Smooth muscle cell of the brain vasculature (primary cell): Measurements from ENCODE around the gene FOXA1.

Experiments used
- DNase-seq: peaks from one replicate; pipeline ENCODE4 v3.0.0-alpha.2; 2012; ENCODE audit warnings: low read depth, low spot score

The FOXA1 gene

GRCh38 chr14:37602605-37603453, 7.8 kb upstream of the FOXA1 start:
- DNase-seq, result no peak

DNA sequence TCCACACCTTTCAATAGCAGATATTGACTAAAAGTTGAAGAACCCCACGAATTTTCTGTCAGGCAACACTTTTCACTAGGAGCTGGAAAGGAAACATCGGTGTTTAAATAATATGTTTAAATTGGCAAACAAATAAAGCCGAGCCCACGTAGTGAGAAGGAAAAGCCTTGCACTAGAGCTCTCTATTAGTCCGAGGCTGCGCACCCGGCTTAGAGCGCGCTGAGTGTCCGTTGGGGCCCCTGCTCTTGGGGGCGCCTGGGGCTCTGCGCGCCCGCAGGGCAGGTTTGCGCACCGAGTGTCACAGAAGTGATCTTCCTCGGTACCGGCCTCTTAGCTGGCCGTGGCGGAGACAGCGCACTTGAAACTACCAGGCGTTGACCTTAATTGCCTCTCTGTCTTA, 6.8 kb upstream of the FOXA1 start:
- DNase-seq, result no peak

- DNase-seq, result no peak
Observed at GRCh38 chr14:37600880-37601741, 6.1 kb upstream of the FOXA1 start.

- no peak for DNase-seq
Observed at GRCh38 chr14:37599507-37600368, 4.7 kb upstream of the FOXA1 start.

GRCh38 chr14:37598747-37599506, 3.9 kb upstream of the FOXA1 start:
- DNase-seq, result no peak

GRCh38 chr14:37597914-37598746, 3.1 kb upstream of the FOXA1 start:
- DNase-seq, result no peak

GRCh38 chr14:37597538-37597913, 2.5 kb upstream of the FOXA1 start:
- DNase-seq, result no peak

DNA sequence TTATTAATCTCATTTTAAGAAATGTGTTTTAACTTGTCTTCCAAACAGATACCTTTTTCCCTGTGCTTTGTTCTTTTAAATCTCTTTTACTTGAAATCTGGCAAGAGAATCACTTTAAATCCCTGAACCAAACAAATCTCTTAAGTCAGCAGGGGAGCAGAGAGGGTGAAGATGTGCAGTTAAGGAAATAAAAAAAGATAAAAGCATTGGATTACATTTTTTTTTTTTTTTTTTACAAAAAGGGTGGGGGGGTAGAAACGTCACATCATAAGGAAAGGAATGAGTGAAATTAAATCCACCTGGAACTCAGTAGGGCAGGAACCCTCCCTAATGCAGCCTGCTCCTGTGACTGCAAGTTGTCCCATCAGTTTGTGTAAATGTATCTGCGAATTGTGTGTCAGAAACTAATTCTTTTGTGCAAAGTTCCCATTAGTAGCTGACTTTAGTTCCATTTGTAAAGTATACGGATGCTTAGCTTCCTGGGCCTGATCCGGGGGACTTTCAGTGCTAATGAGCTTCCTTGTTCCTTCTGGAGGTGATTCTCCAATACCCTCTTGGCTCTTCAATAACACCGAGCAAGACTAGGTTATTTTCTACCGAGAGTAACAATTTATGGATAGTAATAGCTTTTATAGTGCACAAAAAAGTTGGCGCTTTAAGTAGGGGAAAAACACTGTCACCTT, 1.9 kb upstream of the FOXA1 start:
- no peak for DNase-seq

DNA sequence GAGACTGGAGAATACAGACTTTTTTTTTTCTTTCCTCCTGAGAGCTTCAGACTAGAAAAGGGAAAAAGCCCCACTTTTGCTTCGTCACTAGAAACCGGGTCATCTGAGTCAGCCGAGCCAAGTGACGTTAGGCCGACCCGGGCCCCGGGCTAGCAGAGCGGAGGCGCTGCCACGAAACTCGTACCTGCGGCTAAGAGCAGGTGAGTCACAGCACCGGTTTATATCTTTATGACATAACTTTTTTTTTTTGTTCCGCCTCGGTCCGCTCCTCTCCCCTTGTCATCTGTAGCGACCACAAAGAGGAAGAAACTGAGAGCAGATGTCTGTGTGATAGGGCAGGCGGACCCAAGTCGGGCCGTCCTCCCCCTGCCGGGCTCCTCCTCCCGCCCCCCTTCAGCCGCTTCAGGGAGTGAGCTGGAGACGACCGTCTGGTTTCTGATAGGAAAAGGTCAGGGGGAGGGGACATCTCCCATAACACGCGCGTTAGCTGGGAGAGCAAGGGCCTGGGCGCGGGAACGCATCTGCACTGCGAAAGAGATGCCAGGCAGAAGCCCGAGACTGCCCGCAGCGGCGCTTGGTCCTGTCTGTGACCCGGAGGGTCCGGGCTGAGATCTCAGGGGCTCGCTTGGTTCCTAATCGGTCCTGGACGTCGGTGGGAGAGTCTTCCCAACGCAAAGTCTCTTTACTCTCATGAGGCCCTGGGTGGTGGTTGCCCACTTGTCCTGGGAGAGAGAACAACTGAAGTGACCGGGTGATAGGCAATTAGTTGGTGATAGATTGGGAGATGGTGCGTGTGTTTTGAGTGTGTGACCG, 966 bp upstream of the FOXA1 start:
- no peak for DNase-seq

GRCh38 chr14:37594238-37594970, 645 bp downstream of the FOXA1 start:
- peak; percentile 62 for DNase-seq

DNA sequence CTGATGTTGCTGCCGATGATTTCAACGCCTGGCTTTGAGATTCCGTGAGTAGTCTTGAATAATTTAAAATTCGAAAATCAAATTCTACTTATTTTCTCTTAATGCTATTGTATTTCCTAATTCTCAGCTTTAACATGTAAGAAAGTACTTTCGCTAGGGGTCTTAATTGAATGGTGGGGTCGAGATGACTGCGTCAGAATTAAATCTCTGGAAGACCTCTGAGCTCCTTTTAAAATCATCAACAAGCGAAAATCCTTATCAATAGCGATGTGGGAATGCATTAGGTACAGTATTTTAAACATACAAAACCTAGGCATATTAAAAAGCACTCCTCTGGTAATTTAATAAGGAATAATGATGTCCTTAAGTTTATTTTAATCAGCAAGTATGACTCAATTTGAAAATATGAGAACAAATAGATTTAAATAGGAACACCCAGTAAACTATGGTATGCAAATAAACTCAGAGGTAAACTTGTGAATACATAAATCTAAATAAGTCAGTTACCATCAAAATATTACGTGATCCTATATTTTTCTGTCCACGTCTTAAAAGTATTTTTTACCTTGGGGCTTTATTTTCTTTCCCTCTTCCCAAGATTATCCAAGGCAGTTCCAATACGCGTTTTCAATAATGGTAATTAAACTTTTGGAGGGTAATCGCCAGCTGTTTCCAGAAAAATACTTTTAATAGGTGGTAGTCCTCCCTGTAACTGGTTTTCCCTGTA, 1.4 kb downstream of the FOXA1 start:
- DNase-seq, result no peak

GRCh38 chr14:37592482-37593408, 2.3 kb downstream of the FOXA1 start:
- DNase-seq, result no peak

DNA sequence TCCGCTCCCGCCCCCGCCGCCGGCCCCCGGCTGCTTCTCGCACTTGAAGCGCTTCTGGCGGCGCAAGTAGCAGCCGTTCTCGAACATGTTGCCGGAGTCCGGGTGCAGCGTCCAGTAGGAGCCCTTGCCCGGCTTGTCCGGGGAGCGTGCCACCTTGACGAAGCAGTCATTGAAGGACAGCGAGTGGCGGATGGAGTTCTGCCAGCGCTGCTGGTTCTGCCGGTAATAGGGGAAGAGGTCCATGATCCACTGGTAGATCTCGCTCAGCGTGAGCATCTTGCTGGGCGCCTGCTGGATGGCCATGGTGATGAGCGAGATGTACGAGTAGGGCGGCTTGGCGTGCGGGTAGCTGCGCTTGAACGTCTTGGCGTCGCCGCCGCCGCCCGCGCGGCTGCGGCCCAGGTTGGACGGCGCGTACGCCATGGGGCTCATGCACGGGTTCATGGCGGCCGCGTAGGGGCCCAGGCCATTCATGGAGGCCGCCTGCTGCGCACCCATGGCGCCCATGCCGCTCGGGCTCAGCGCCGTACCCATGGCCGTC, 3.0 kb downstream of the FOXA1 start:
- no peak for DNase-seq

GRCh38 chr14:37591311-37591940, 3.6 kb downstream of the FOXA1 start:
- DNase-seq, result no peak

- no peak for DNase-seq
Observed at GRCh38 chr14:37590428-37591139, 4.5 kb downstream of the FOXA1 start.
